HEK293T (cell line): ENCODE results near the gene DUS2.

Experiments used
- CTCF ChIA-PET: fragments of 350-600 bp; formaldehyde crosslinking; extraction: SDS; loops from one replicate; lab custom pipeline; 2021; ENCODE audit warnings: antibody characterized with exemption, inconsistent platforms; lab: Yijun Ruan, JAX
- POLR2A ChIA-PET: fragments of 350-600 bp; formaldehyde crosslinking; extraction: SDS; loops from one replicate; lab custom pipeline; 2020; ENCODE audit warnings: antibody characterized with exemption, inconsistent platforms; lab: Yijun Ruan, JAX
- DNase-seq: peaks from one replicate; pipeline ENCODE4 v3.0.0; 2012; ENCODE audit warnings: mixed read lengths; ENCODE audit errors: extremely low spot score
- CTBP1 ChIP-seq: fragments of 450-650 bp; IDR thresholded peaks from 2 replicates; pipeline ENCODE4 v1.6.1; 2016; ENCODE audit warnings: borderline replicate concordance
- FOXA1 ChIP-seq: fragments of 450-650 bp; IDR thresholded peaks from 2 replicates; pipeline ENCODE4 v1.6.1; 2016; ENCODE audit warnings: mild to moderate bottlenecking
- FOXM1 ChIP-seq: fragments of 450-650 bp; IDR thresholded peaks from 2 replicates; pipeline ENCODE4 v1.6.1; 2017; ENCODE audit warnings: mild to moderate bottlenecking, borderline replicate concordance
- HDGF ChIP-seq: fragments of 450-650 bp; IDR thresholded peaks from 2 replicates; pipeline ENCODE4 v1.6.1; 2017; ENCODE audit warnings: antibody characterized with exemption, borderline replicate concordance
- L3MBTL2 ChIP-seq: fragments of 450-650 bp; conservative IDR thresholded peaks from 2 replicates; pipeline ENCODE4 v1.6.1; 2016; ENCODE audit warnings: mild to moderate bottlenecking
- LEF1 ChIP-seq: fragments of 450-650 bp; IDR thresholded peaks from 2 replicates; pipeline ENCODE4 v1.6.1; 2017; ENCODE audit warnings: mild to moderate bottlenecking, borderline replicate concordance
- NFRKB ChIP-seq: fragments of 450-650 bp; IDR thresholded peaks from 2 replicates; pipeline ENCODE4 v1.6.1; 2016; ENCODE audit warnings: mild to moderate bottlenecking, moderate library complexity
- SUZ12 ChIP-seq: fragments of 450-650 bp; IDR thresholded peaks from 2 replicates; pipeline ENCODE4 v1.6.1; 2016; ENCODE audit warnings: mild to moderate bottlenecking
- TARDBP ChIP-seq: fragments of 450-650 bp; IDR thresholded peaks from 2 replicates; pipeline ENCODE4 v1.6.1; 2016
- TF ChIP-seq, protein P1 (sequence below): fragments of 450-650 bp; IDR thresholded peaks from 2 replicates; pipeline ENCODE4 v1.6.1; 2016

Gene DUS2

GRCh38 chr16:68126395-68126794 is 103.3 kb downstream of the DUS2 start:
- ChIA-PET CTCF (interaction anchor here (0.6 kb wide), 1 partner anchor 290 kb away, joined by 3 read pairs; no protein-coding TSS in a partner anchor), POLR2A (interaction anchor here (0.6 kb wide), 1 partner anchor 16 kb away, joined by 6 read pairs; no protein-coding TSS in a partner anchor)
- no peak for DNase-seq
- TF ChIP-seq FOXM1 (no peak), L3MBTL2 (no peak)
- TF ChIP-seq, protein P1, sequence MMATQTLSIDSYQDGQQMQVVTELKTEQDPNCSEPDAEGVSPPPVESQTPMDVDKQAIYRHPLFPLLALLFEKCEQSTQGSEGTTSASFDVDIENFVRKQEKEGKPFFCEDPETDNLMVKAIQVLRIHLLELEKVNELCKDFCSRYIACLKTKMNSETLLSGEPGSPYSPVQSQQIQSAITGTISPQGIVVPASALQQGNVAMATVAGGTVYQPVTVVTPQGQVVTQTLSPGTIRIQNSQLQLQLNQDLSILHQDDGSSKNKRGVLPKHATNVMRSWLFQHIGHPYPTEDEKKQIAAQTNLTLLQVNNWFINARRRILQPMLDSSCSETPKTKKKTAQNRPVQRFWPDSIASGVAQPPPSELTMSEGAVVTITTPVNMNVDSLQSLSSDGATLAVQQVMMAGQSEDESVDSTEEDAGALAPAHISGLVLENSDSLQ = no peak

DNA sequence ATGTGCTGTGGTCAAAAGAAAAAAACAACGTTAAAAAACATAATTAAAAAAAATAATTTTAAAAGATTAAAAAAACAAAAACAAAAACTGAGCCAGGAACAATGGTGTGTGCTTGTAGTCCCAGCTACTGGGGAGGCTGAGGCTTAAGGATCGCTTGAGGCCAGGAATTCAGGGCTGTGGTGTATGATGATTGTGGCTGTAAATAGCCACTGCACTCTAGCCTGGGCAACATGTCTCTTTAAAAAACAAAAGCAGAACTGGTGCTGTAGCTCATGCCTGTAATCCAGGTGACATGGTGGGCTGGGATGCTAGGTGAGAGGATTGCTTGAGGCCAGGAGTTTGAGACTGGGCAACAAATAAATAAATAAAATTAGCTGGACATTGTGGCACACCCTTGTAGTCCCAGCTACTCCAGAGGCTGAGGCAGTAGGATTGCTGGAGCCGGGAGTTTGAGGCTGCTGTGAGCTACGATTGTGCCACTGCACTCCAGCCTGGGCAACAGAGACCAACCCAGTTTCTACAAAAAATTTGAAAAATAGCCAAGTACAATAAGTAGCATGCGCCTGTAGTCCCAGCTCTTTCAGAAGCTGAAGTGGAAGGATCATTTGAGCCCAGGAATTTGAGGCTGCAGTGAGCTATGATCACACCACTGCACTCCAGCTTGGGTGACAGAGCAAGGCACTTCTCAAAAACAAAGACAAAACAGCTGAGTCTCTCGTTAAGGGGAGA is 105.7 kb downstream of the DUS2 start:
- POLR2A ChIA-PET = interaction anchor here (0.8 kb wide), 1 partner anchor 42 kb away, joined by 3 read pairs; no protein-coding TSS in a partner anchor
- CTCF ChIA-PET = no interaction called here
- TF ChIP-seq, protein P1 = no peak
- TF ChIP-seq HDGF (no peak), SUZ12 (no peak), NFRKB (no peak), CTBP1 (no peak), LEF1 (no peak), FOXM1 (no peak), TARDBP (no peak), FOXA1 (no peak)
- DNase-seq = no peak
